Fibroblast of the aortic adventitia (primary cell): ENCODE measurements around the gene RXFP4. TPM values are rescaled to one million over a fixed set of nuclear protein-coding genes. Genes with fewer than 3 reads are reported as not detected.

Source experiments
- DNase-seq: peaks from one replicate; pipeline ENCODE4 v3.0.0-alpha.2; 2010; ENCODE audit warnings: low read depth
- H3K4me3 ChIP-seq: 2 replicates; pipeline ENCODE4 v1.5.1; 2011; ENCODE audit warnings: low read depth, mild to moderate bottlenecking, control low read depth, low read length, moderate library complexity
- CTCF ChIP-seq: IDR thresholded peaks from 2 replicates; pipeline ENCODE4 v1.5.1; 2011; ENCODE audit warnings: mild to moderate bottlenecking, low read length, control low read depth, inconsistent platforms; ENCODE audit not compliant: insufficient read depth
- total RNA-seq: library from RNA; depleted of rRNA; stranded (reverse); fragments of >200 nt; gene quantifications from 2 replicates; pipeline ENCODE4 v1.2.3, GENCODE V29; 2012; ENCODE audit warnings: low replicate concordance

RXFP4 gene
- total RNA-seq, 1 donor, result 0.09 TPM

- DNase-seq, result no peak
- TF ChIP-seq CTCF, result no peak
These were observed 5.3 kb downstream of the RXFP4 start for GRCh38 chr1:155946633-155947219.

GRCh38 chr1:155947292-155947691 lies 5.9 kb downstream of the RXFP4 start:
- DNase-seq, result no peak
- no peak for TF ChIP-seq CTCF
- no peak overlapping the region for H3K4me3 ChIP-seq

More at GRCh38 chr1:155946633-155947219, 5.3 kb downstream of the RXFP4 start:
- H3K4me3 ChIP-seq, result no peak overlapping the region

- no peak for TF ChIP-seq CTCF
- no peak for DNase-seq
- H3K4me3 ChIP-seq, result no peak overlapping the region
These were observed 6.3 kb downstream of the RXFP4 start for GRCh38 chr1:155947741-155948140.

- TF ChIP-seq CTCF, result no peak
- DNase-seq, result no peak
- H3K4me3 ChIP-seq, result no peak overlapping the region
These were observed 9.4 kb downstream of the RXFP4 start for GRCh38 chr1:155950829-155951228.

- TF ChIP-seq CTCF, result no peak
- DNase-seq, result no peak
- H3K4me3 ChIP-seq, result no peak overlapping the region
These were observed 10.5 kb downstream of the RXFP4 start for GRCh38 chr1:155951753-155952504.

GRCh38 chr1:155952505-155952890 lies 11.1 kb downstream of the RXFP4 start:
- no peak for DNase-seq
- H3K4me3 ChIP-seq, result no peak overlapping the region
- no peak for TF ChIP-seq CTCF
